Posterior vena cava (tissue), 2 donors: ENCODE measurements around the gene BTRC. TPM values are rescaled to one million over a fixed set of nuclear protein-coding genes. Genes with fewer than 3 reads are reported as not detected.

Experiments
- DNase-seq: peaks from one replicate; pipeline ENCODE4 v3.0.0-alpha.2; 2020; ENCODE audit warnings: low spot score
- intact Hi-C, 2 donors: fragments of 100-400 bp; cut with DNase I; formaldehyde crosslinking; loops; one replicate each; pipeline versions ENCODE4 v1.14.1 to v1.14.2; 2022 to 2023
- total RNA-seq, 2 donors: library from RNA; stranded (reverse); fragmentation: NEBNext Ultra II Directional; extraction: Animal tissue kit (Norgen Biotek cat#: 25700); gene quantifications; one replicate each; pipeline ENCODE4 v1.2.1, GENCODE V29; 2021
- donor health status: DM: yes; HTN: yes; CAD: no.
- donor health status: DM: yes; HTN: yes; CAD: no.

Gene BTRC
- total RNA-seq, 2 donors from 2014 or later = 13.9 to 14.3 TPM

DNA sequence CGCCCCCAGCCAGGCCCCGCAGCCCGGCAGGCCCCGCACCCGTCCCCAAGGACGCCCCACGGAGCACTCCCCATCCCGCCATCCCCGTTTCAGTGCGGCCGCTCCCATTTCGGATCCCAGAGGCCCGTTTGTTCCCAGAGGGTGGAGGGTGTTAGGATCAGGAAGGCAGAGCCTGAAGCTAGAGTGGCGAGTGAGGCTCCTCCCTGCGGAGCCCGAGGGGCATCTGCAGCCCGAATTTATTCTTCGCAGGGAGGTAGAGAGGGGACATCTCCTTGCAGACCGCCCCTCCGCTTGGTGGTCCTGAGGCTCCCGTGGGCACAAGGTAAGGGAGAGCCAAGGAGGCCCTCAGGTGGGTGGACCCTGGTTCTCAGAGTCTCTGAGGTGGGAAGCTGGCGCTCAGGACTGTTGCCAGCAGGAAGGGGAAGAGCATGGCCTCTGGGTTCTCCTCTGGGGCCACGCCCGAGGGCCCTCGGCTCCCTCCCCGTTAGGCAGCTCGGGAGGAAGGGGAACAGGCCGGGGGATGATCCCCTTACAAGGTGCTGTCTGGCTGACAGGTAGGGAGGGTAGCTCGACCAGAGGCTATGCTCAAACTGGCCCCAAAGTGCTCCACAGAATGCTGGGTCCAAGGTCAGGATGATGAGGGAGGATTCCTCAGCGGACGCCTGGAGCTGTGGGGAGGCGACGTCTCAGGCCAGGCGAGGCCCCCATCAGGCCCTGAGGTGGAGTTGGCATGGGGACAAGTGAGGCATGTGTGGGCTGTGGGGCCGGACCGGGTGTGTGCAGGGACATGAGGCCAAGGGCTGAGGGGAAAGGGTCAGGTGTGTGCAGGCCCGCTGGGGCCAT lies 216.7 kb downstream of the BTRC start:
- intact Hi-C loops = loop anchor here in 1 of 2 donors (5.0 kb wide), 1 partner anchor 358 kb away; no protein-coding TSS in a partner anchor
- DNase-seq = peak; percentile 83

- intact Hi-C loops = loop anchor here in 1 of 2 donors (5.0 kb wide), 1 partner anchor 359 kb away; no protein-coding TSS in a partner anchor
- DNase-seq = peak; percentile 68
These were observed 217.4 kb downstream of the BTRC start for GRCh38 chr10:101571271-101571925.

DNA sequence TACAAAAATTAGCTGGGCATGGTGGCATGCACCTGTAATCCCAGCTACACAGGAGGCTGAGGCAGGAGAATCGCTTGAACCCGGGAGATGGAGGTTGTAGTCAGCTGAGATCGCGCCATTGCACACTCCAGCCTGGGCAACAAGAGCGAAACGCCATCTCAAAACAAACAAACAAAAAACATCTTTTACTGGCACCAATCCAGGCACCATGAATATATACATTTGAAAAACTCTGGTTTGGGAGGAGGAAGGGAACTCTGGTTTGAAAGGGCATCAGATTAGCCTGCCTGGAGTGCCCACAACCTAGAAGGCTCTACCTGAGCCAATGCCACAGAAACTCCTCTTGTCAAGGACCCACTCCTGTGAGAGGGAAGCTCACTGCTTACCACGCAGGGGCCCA lies 218.2 kb downstream of the BTRC start:
- intact Hi-C loops = loop anchor here in 1 of 2 donors (5.0 kb wide), 1 partner anchor 360 kb away; no protein-coding TSS in a partner anchor

DNA sequence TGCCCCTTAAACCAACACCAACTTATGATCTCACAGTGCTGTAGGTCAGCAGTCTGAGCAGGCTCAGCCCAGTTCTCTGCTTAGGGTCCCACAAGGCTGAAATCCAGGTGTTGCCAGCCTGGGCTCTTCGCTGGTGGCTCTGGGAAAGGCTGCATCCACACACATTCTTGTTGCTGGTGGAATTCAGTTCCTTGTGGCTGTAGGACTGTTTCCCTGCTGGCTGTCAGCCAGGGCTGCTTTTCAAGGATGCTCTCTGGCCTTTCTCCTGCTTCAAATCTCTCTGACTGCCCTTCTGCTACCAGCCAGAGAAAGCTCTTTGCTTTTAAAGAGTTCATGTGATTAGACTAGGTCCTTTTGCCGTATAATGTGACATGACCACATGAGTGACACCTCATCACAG lies 218.8 kb downstream of the BTRC start:
- intact Hi-C loops = loop anchor here in 1 of 2 donors (5.0 kb wide), 1 partner anchor 360 kb away; no protein-coding TSS in a partner anchor
- DNase-seq = peak; percentile 32

More for the DNA sequence above, 218.2 kb downstream of the BTRC start:
- no peak for DNase-seq

- intact Hi-C loops = loop anchor here in 1 of 2 donors (5.0 kb wide), 1 partner anchor 362 kb away; no protein-coding TSS in a partner anchor
- peak; percentile 61 for DNase-seq
These were observed 220.2 kb downstream of the BTRC start for GRCh38 chr10:101573885-101574753.

DNA sequence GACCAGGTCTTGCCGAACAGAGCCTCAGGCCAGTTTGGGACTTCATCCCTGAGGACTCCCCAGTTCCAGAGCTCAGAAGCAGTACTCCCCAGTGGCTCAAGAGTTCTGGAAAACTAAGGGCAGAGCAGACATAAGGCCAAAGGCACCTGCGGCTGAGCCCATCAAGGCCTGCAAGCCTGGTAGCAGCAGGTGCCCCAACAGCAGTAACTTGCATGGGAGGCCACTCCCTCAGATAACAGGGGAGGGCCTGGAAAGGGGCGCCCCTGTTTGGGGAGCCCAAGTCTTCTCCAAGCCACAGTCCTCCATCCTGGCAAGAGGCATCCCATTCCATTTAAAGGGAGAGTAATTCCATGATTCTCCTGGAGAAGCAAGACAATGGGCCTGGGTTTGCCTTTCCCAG lies 221.1 kb downstream of the BTRC start:
- DNase-seq = peak; percentile 44
- intact Hi-C loops = no loop called here

DNA sequence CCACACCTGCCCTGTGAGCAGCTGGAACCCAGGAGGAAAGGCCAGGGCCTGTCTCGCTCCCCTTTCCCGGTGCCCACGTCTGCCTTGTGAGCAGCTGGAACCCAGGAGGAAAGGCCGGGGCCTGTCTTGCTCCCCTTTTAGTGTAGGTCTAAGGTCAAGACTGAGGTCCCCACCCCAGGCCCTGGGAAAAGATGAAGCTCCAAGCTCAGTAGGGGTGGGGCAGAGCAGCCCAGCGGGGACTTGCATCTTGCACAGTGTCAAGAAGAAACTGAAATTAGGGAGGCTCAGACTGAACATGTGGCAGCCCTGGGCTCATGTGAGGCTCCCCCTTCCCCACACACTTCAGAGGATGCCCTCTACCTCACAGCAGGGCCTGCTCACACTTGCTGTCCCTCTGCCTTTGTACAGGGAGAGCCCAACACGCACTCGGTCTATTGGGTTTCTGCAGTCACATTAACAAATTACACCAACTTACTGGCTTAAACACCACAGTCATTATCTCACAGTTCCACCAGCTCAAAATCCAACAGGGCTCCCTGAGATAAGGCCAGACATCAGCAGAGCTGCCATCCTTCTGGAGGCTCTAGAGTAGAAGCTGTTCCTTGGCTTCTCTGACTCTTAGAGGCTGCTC lies 221.7 kb downstream of the BTRC start:
- intact Hi-C loops = no loop called here
- peak; percentile 59 for DNase-seq

GRCh38 chr10:101576211-101576863 lies 222.4 kb downstream of the BTRC start:
- intact Hi-C loops = no loop called here
- peak; percentile 52 for DNase-seq

DNA sequence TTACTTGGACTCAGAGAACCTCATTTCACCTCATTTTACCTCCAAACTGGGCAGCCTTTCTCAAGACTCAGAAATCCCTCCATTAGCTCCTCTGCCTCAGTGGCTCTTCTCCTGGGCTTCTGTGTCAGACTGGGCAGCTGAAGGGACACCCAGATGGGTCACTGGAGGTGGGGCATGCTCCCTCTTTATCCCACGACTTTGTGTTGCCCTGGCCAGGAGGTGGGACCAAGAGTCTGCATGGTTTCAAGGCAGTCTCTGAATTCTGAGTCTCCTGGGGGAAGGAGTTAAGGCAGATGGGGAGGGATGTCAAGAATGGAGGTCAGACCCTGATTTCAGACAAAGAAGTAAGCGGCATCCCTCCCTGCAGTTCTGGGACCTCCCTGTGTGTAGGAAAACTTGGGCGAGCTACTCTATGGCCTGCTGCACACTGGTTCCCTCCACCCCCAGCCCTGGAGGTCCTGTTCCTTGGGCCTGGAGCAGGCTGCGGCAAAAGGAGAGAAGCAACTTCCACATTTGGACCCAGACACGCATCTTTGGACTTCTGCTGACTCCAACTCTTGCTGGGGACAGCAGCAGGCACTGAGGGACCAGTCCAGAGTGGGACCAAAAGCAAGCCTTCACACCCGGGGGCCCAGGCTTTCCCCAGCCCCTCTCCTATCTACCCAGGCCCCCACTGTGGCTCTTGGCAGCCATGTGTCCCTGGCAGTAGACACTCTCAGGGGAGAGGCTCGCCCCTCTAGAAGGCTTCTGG lies 223.3 kb downstream of the BTRC start:
- intact Hi-C loops = no loop called here
- DNase-seq = peak; percentile 38

- peak; percentile 56 for DNase-seq
- intact Hi-C loops = no loop called here
These were observed 224.2 kb downstream of the BTRC start for GRCh38 chr10:101578192-101578591.

- peak; percentile 65 for DNase-seq
- intact Hi-C loops = no loop called here
These were observed 225.0 kb downstream of the BTRC start for GRCh38 chr10:101578803-101579515.

DNA sequence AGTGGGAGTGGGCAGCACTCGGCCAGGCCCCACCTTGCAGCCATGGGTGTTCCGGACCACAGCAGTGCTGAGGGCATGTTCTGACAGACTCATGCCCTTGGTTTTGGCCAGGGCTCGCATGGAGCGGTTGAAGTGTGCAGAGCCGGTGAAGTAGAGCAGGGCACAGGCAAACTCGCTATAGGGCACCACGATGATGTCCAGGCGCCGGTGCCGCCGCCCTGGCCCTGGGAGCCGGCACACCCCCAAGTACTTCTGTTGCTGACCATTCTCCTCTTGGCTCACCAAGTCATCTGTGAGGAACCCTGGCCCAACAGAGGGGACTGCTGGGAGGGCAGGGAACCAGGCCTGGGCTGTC lies 225.5 kb downstream of the BTRC start:
- intact Hi-C loops = no loop called here
- no peak for DNase-seq

GRCh38 chr10:101580486-101581399 lies 226.8 kb downstream of the BTRC start:
- no peak for DNase-seq
- intact Hi-C loops = no loop called here

DNA sequence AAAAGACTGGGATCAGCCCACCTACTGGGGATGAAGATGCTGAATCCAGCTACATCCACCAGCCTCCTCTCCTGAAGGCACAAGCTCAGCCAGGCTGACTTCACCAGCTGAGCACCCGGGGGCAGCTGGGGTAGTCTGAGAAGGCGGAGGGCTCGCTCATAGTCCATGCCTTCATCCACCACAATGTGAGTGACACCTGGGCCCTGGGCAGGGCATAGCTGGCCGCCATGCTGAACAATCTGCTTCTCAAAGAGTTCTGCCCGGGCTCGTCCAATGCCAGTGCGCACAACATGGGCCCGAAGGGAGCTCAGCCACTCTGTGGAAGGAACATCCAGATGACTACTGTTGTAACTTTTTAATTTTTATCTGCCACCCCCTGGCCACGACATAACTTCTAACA lies 231.9 kb downstream of the BTRC start:
- DNase-seq = no peak
- intact Hi-C loops = no loop called here

GRCh38 chr10:101587725-101588653 lies 234.0 kb downstream of the BTRC start, which contains the start of the genes DPCD and POLL:
TSS of gene DPCD (plus strand) at chr10:101588321. CDS start at chr10:101588337, 16 bp downstream.
TSS of gene POLL (minus strand) at chr10:101588257. CDS start at chr10:101587360, 897 bp downstream.
- DNase-seq = peak; percentile 99
- intact Hi-C loops = no loop called here
